ENCODE results near the gene IGIP. TPM values are rescaled to one million over a fixed set of nuclear protein-coding genes. Genes with fewer than 3 reads are reported as not detected.
A peak's percentile ranks its signal among the peaks of the same experiment; 100 is the strongest.

IGIP gene
- total RNA-seq, 1 donor from 2014 or later: 2.0 TPM

- H3K4me3 Mint-ChIP-seq (ENCODE audit: low read depth): no peak overlapping the region
- no peaks in the 10 kb centered on the region for H3K36me3 Mint-ChIP-seq (ENCODE audit: insufficient read depth)
- TF ChIP-seq, protein P1, sequence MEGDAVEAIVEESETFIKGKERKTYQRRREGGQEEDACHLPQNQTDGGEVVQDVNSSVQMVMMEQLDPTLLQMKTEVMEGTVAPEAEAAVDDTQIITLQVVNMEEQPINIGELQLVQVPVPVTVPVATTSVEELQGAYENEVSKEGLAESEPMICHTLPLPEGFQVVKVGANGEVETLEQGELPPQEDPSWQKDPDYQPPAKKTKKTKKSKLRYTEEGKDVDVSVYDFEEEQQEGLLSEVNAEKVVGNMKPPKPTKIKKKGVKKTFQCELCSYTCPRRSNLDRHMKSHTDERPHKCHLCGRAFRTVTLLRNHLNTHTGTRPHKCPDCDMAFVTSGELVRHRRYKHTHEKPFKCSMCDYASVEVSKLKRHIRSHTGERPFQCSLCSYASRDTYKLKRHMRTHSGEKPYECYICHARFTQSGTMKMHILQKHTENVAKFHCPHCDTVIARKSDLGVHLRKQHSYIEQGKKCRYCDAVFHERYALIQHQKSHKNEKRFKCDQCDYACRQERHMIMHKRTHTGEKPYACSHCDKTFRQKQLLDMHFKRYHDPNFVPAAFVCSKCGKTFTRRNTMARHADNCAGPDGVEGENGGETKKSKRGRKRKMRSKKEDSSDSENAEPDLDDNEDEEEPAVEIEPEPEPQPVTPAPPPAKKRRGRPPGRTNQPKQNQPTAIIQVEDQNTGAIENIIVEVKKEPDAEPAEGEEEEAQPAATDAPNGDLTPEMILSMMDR (IDR thresholded peaks at IDR 0.05; ENCODE audit: unreplicated experiment): no peak
- no peak for DNase-seq (ENCODE audit: low spot score, unreplicated experiment)
- no peak overlapping the region for H3K27ac Mint-ChIP-seq
- H3K9me3 Mint-ChIP-seq (ENCODE audit: low read depth): peaks cover 2% of the 10 kb centered on the region
- H3K27me3 Mint-ChIP-seq: peaks cover 29% of the 10 kb centered on the region
- peaks cover 4% of the 10 kb centered on the region for H3K4me1 Mint-ChIP-seq (ENCODE audit: low read depth)
Measured at GRCh38 chr5:140141241-140141640, 15.5 kb downstream of the IGIP start.

DNA sequence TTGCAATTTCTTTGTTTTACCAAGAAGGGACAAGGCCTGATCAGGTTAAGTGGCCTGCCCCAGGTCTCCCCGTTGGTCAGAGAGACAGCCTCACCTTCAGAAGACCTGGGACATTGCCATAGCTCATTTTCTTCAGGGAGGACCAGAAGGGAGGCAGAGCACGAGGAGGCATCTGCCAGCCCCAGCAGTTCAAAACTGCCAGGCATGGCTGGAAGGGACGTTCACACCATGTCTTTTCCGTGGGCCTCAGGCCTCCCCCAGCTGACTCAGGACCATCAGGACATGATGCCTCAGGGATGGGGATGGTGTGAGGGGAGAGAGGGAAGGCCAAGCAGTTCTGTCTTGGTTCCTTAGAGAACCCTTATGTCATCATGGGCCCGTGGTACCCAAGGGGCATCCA, 16.5 kb downstream of the IGIP start:
- Mint-ChIP-seq H3K4me1 (ENCODE audit: low read depth) (peaks cover 6% of the 10 kb centered on the region), H3K9me3 (ENCODE audit: low read depth) (peaks cover 2% of the 10 kb centered on the region), H3K36me3 (ENCODE audit: insufficient read depth) (no peaks in the 10 kb centered on the region), H3K27ac (no peak overlapping the region), H3K4me3 (ENCODE audit: low read depth) (no peak overlapping the region), H3K27me3 (peaks cover 38% of the 10 kb centered on the region)
- DNase-seq (ENCODE audit: low spot score, unreplicated experiment): no peak
- TF ChIP-seq, protein P1 (IDR thresholded peaks at IDR 0.05; ENCODE audit: unreplicated experiment): no peak

DNA sequence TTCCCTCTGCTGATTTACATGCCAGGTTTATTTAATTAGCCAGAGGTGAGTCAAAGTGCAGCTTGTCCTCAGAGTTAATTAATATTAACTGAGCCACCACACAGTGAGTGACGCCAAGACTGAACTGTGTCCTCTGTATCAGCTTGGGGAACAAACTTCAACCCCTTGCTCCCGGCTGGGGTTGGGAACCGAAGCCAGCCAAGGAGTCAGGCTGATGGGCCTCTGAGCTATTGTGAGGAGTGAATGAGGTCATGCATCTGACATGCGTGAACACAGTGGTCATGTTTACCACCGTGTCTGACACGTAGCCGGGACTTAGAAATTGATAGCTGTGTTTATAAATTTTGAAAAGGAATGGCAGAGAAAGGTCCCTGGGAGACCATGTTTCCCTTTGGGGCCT, 17.1 kb downstream of the IGIP start:
- DNase-seq (ENCODE audit: low spot score, unreplicated experiment): no peak
- no peaks in the 10 kb centered on the region for H3K36me3 Mint-ChIP-seq (ENCODE audit: insufficient read depth)
- peaks cover 2% of the 10 kb centered on the region for H3K9me3 Mint-ChIP-seq (ENCODE audit: low read depth)
- H3K27me3 Mint-ChIP-seq: peaks cover 43% of the 10 kb centered on the region
- no peak overlapping the region for H3K4me3 Mint-ChIP-seq (ENCODE audit: low read depth)
- TF ChIP-seq, protein P1 (IDR thresholded peaks at IDR 0.05; ENCODE audit: unreplicated experiment): no peak
- H3K27ac Mint-ChIP-seq: no peak overlapping the region
- peaks cover 6% of the 10 kb centered on the region for H3K4me1 Mint-ChIP-seq (ENCODE audit: low read depth)

GRCh38 chr5:140143521-140144258, 18.0 kb downstream of the IGIP start:
- TF ChIP-seq, protein P1 (IDR thresholded peaks at IDR 0.05; ENCODE audit: unreplicated experiment): no peak
- Mint-ChIP-seq H3K36me3 (ENCODE audit: insufficient read depth) (no peaks in the 10 kb centered on the region), H3K4me3 (ENCODE audit: low read depth) (no peak overlapping the region), H3K4me1 (ENCODE audit: low read depth) (peaks cover 6% of the 10 kb centered on the region), H3K27me3 (peaks cover 48% of the 10 kb centered on the region), H3K9me3 (ENCODE audit: low read depth) (peaks cover 2% of the 10 kb centered on the region), H3K27ac (no peak overlapping the region)
- DNase-seq (ENCODE audit: low spot score, unreplicated experiment): no peak

DNA sequence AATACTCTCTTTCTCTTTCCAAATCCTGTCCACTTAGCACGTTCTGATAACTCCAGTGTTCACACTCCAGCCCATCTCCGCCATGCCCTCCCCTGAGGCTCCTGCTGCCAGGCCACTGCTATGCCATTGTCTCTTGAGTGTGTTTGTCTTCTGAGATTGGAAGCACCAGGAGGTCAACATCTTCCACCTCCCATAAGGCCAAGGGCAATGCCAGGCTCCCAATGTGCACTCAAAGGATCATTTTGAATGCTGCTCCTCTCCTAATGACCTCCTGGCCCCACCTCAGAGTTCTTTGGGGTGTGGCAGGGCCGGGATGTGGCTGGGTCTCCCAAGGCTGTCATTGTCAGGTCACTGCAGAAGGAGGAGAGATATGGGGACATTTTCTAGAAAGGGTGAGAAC, 19.5 kb downstream of the IGIP start:
- no peak for DNase-seq (ENCODE audit: low spot score, unreplicated experiment)
- peaks cover 6% of the 10 kb centered on the region for H3K4me1 Mint-ChIP-seq (ENCODE audit: low read depth)
- H3K9me3 Mint-ChIP-seq (ENCODE audit: low read depth): no peaks in the 10 kb centered on the region
- TF ChIP-seq, protein P1 (IDR thresholded peaks at IDR 0.05; ENCODE audit: unreplicated experiment): no peak
- H3K27ac Mint-ChIP-seq: no peak overlapping the region
- peak overlapping the region; percentile 20 for H3K4me3 Mint-ChIP-seq (ENCODE audit: low read depth)
- H3K36me3 Mint-ChIP-seq (ENCODE audit: insufficient read depth): no peaks in the 10 kb centered on the region
- H3K27me3 Mint-ChIP-seq: peaks cover 48% of the 10 kb centered on the region

Measured in progenitor cell of endocrine pancreas (in vitro differentiated cells).